Uterus (tissue), 2 donors: ENCODE data around the gene SYNJ2BP.

Experiments used
- CTCF ChIP-seq, 4 experiments: fragments of 200-600 bp in 2 of 4; fragments of 450-650 bp in 2 of 4; sonication (generic) in 2 of 4; IDR thresholded peaks; one replicate each; pipeline ENCODE4 v1.5.1; 2016 to 2019; ENCODE audit warnings: antibody characterized with exemption in 4 of 4, mild to moderate bottlenecking in 2 of 4, moderate library complexity in 1 of 4
- POLR2A ChIP-seq, 2 donors: fragments of 450-650 bp; IDR thresholded peaks; one replicate each; pipeline ENCODE4 v1.6.1; 2016; ENCODE audit warnings: antibody characterized with exemption in 2 of 2, mild to moderate bottlenecking in 1 of 2, moderate library complexity in 1 of 2

- TF ChIP-seq CTCF (IDR thresholded peaks at IDR 0.05) = no peak
- no peak for TF ChIP-seq POLR2A (IDR thresholded peaks at IDR 0.05)
These were observed 25.9 kb upstream of the SYNJ2BP start for GRCh38 chr14:70442750-70443149.
